CMK (cell line): ENCODE data around the gene BMAL1.

Experiments used
- DNase-seq: peaks from one replicate; pipeline ENCODE4 v3.0.0-alpha.2; 2010; ENCODE audit warnings: low read depth

Gene BMAL1

GRCh38 chr11:13291800-13292199, 14.2 kb downstream of the BMAL1 start:
- no peak for DNase-seq

GRCh38 chr11:13292970-13293369, 15.4 kb downstream of the BMAL1 start:
- DNase-seq, result no peak

GRCh38 chr11:13294178-13294577, 16.6 kb downstream of the BMAL1 start:
- DNase-seq, result no peak

GRCh38 chr11:13294771-13295579, 17.4 kb downstream of the BMAL1 start:
- no peak for DNase-seq

GRCh38 chr11:13297308-13297916, 19.8 kb downstream of the BMAL1 start:
- DNase-seq, result no peak

- DNase-seq, result no peak
Measured at GRCh38 chr11:13297917-13298356, 20.3 kb downstream of the BMAL1 start.

GRCh38 chr11:13298765-13299164, 21.2 kb downstream of the BMAL1 start:
- no peak for DNase-seq

- no peak for DNase-seq
Measured at GRCh38 chr11:13301522-13301921, 23.9 kb downstream of the BMAL1 start.

GRCh38 chr11:13302420-13302958, 24.9 kb downstream of the BMAL1 start:
- no peak for DNase-seq

GRCh38 chr11:13303668-13304649, 26.4 kb downstream of the BMAL1 start:
- peak; percentile 61 for DNase-seq

- no peak for DNase-seq
Measured at GRCh38 chr11:13304655-13305335, 27.2 kb downstream of the BMAL1 start.

GRCh38 chr11:13308704-13309103, 31.1 kb downstream of the BMAL1 start:
- no peak for DNase-seq

- no peak for DNase-seq
Measured at GRCh38 chr11:13309156-13309555, 31.6 kb downstream of the BMAL1 start.

GRCh38 chr11:13310443-13310842, 32.9 kb downstream of the BMAL1 start:
- DNase-seq, result no peak

- no peak for DNase-seq
Measured at GRCh38 chr11:13311570-13311969, 34.0 kb downstream of the BMAL1 start.

- DNase-seq, result no peak
Measured at GRCh38 chr11:13313005-13313819, 35.6 kb downstream of the BMAL1 start.

- no peak for DNase-seq
Measured at GRCh38 chr11:13314676-13315394, 37.2 kb downstream of the BMAL1 start.

GRCh38 chr11:13315517-13316432, 38.2 kb downstream of the BMAL1 start:
- DNase-seq, result no peak

- DNase-seq, result no peak
Measured at GRCh38 chr11:13316528-13316961, 39.0 kb downstream of the BMAL1 start.
